ENCODE measurements around the gene EEFSEC. TPM values are rescaled to one million over a fixed set of nuclear protein-coding genes. Genes with fewer than 3 reads are reported as not detected.

The EEFSEC gene
- total and polyA plus RNA-seq, 2 experiments from 2014 or later: 26.7 to 47.9 TPM

- no peak for DNase-seq (ENCODE audit: low read depth in 1 of 2, low spot score in 1 of 2)
- no peaks in the 10 kb centered on the region for H3K36me3 ChIP-seq
- no peaks in the 10 kb centered on the region for H3K9me3 ChIP-seq (ENCODE audit: low read depth)
- no peak overlapping the region for H3K27ac ChIP-seq
- H3K4me1 ChIP-seq (ENCODE audit: low read depth): peaks cover 3% of the 10 kb centered on the region
- TF ChIP-seq CTCF (IDR thresholded peaks at IDR 0.05; ENCODE audit: low read depth, low read length): no peak
- no peak overlapping the region for H3K4me3 ChIP-seq
- H3K27me3 ChIP-seq: no peaks in the 10 kb centered on the region
Observed at GRCh38 chr3:128392818-128393544, 239.7 kb downstream of the EEFSEC start.

GRCh38 chr3:128394033-128394432, 240.8 kb downstream of the EEFSEC start:
- H3K4me3 ChIP-seq: no peak overlapping the region
- TF ChIP-seq CTCF (IDR thresholded peaks at IDR 0.05; ENCODE audit: low read depth, low read length): no peak
- H3K27me3 ChIP-seq: no peaks in the 10 kb centered on the region
- H3K27ac ChIP-seq: no peak overlapping the region
- no peaks in the 10 kb centered on the region for H3K9me3 ChIP-seq (ENCODE audit: low read depth)
- no peaks in the 10 kb centered on the region for H3K36me3 ChIP-seq
- peaks cover 12% of the 10 kb centered on the region for H3K4me1 ChIP-seq (ENCODE audit: low read depth)
- no peak for DNase-seq (ENCODE audit: low read depth in 1 of 2, low spot score in 1 of 2)

- no peaks in the 10 kb centered on the region for H3K27me3 ChIP-seq
- H3K4me1 ChIP-seq (ENCODE audit: low read depth): peaks cover 21% of the 10 kb centered on the region
- H3K4me3 ChIP-seq: no peak overlapping the region
- no peaks in the 10 kb centered on the region for H3K36me3 ChIP-seq
- TF ChIP-seq CTCF (IDR thresholded peaks at IDR 0.05; ENCODE audit: low read depth, low read length): no peak
- no peaks in the 10 kb centered on the region for H3K9me3 ChIP-seq (ENCODE audit: low read depth)
- peak overlapping the region; percentile 48 for H3K27ac ChIP-seq
- no peak for DNase-seq (ENCODE audit: low read depth in 1 of 2, low spot score in 1 of 2)
Observed at GRCh38 chr3:128395046-128395445, 241.8 kb downstream of the EEFSEC start.

GRCh38 chr3:128395500-128396162, 242.3 kb downstream of the EEFSEC start:
- Histone ChIP-seq H3K36me3 (no peaks in the 10 kb centered on the region), H3K27ac (peak overlapping the region; percentile 48), H3K27me3 (no peaks in the 10 kb centered on the region), H3K9me3 (ENCODE audit: low read depth) (no peaks in the 10 kb centered on the region), H3K4me3 (no peak overlapping the region), H3K4me1 (ENCODE audit: low read depth) (peaks cover 21% of the 10 kb centered on the region)
- no peak for TF ChIP-seq CTCF (IDR thresholded peaks at IDR 0.05; ENCODE audit: low read depth, low read length)
- DNase-seq (ENCODE audit: low read depth in 1 of 2, low spot score in 1 of 2): peak in 1 of 2 donors; percentile 87

- Histone ChIP-seq H3K9me3 (ENCODE audit: low read depth) (no peaks in the 10 kb centered on the region), H3K4me1 (ENCODE audit: low read depth) (peaks cover 31% of the 10 kb centered on the region), H3K27me3 (no peaks in the 10 kb centered on the region), H3K27ac (no peak overlapping the region), H3K4me3 (no peak overlapping the region), H3K36me3 (no peaks in the 10 kb centered on the region)
- no peak for TF ChIP-seq CTCF (IDR thresholded peaks at IDR 0.05; ENCODE audit: low read depth, low read length)
- DNase-seq (ENCODE audit: low read depth in 1 of 2, low spot score in 1 of 2): no peak
Observed at GRCh38 chr3:128397484-128397883, 244.2 kb downstream of the EEFSEC start.

All from cardiac muscle cell (in vitro differentiated cells and primary cell).